SK-N-SH (cell line): ENCODE measurements around the gene ATP11A. TPM values are rescaled to one million over a fixed set of nuclear protein-coding genes. Genes with fewer than 3 reads are reported as not detected.

ENCODE experiments used
- CTCF ChIA-PET: fragments of 300-600, 350-600 bp; formaldehyde crosslinking; extraction: SDS; loops from one replicate; lab custom pipeline; 2021; lab: Yijun Ruan, JAX
- POLR2A ChIA-PET: fragments of 350-600 bp; sonication (Branson Sonifier 250); formaldehyde crosslinking; extraction: SDS; loops from one replicate; lab custom pipeline; 2020; ENCODE audit warnings: antibody characterized with exemption, inconsistent platforms; lab: Yijun Ruan, JAX
- DNase-seq: peaks from one replicate; pipeline ENCODE4 v3.0.0; 2012
- H2AFZ ChIP-seq: fragments of 200-600 bp; sonication (generic); 2 replicates; pipeline ENCODE4 v1.8.1; 2016; ENCODE audit warnings: antibody characterized with exemption, mild to moderate bottlenecking, low read depth
- H3F3A ChIP-seq: fragments of 200-600 bp; sonication (generic); replicated peaks from 2 replicates; pipeline ENCODE3; 2016; ENCODE audit warnings: antibody characterized with exemption, mild to moderate bottlenecking; ENCODE audit not compliant: insufficient read depth
- H3K27ac ChIP-seq, 2 experiments: fragments of 200-500 bp in 1 of 2; fragments of 200-600 bp in 1 of 2; sonication (Bioruptor generic) in 1 of 2; sonication (generic), shearing (Covaris generic) in 1 of 2; 2 replicates each; pipeline versions ENCODE4 v1.5.1 to v1.6.1; 2014 to 2016; ENCODE audit warnings: low read depth in 2 of 2, inconsistent platforms in 1 of 2, low read length in 1 of 2, mild to moderate bottlenecking in 1 of 2, mixed read lengths in 1 of 2
- H3K27me3 ChIP-seq: fragments of 200-600 bp; sonication (generic), shearing (Covaris generic); 2 replicates; pipeline ENCODE4 v1.6.1; 2016; ENCODE audit warnings: mixed run types; ENCODE audit not compliant: insufficient read depth
- H3K36me3 ChIP-seq, 2 experiments: fragments of 200-500 bp in 1 of 2; fragments of 200-600 bp in 1 of 2; sonication (Bioruptor generic) in 1 of 2; sonication (generic) in 1 of 2; replicated peaks in 1 of 2; 2 replicates each; pipeline versions ENCODE3 to v1.5.1; 2014 to 2016; ENCODE audit warnings: low read length in 1 of 2, mild to moderate bottlenecking in 1 of 2; ENCODE audit not compliant: insufficient read depth in 2 of 2, control insufficient read depth in 1 of 2
- H3K4me1 ChIP-seq, 2 experiments: fragments of 200-500 bp in 1 of 2; fragments of 200-600 bp in 1 of 2; sonication (Bioruptor generic) in 1 of 2; sonication (generic), shearing (Covaris generic) in 1 of 2; 2 replicates each; pipeline versions ENCODE4 v1.5.1 to v1.6.1; 2014 to 2016; ENCODE audit warnings: low read depth in 1 of 2, low read length in 1 of 2, mixed run types in 1 of 2; ENCODE audit not compliant: insufficient read depth in 2 of 2, control insufficient read depth in 1 of 2
- H3K4me2 ChIP-seq: fragments of 200-600 bp; sonication (generic), shearing (Covaris generic); 2 replicates; pipeline ENCODE4 v1.6.1; 2017; ENCODE audit warnings: mixed run types
- H3K4me3 ChIP-seq, 2 experiments: fragments of 200-500 bp in 1 of 2; fragments of 200-600 bp in 1 of 2; sonication (Bioruptor generic) in 1 of 2; sonication (generic), shearing (Covaris generic) in 1 of 2; 2 replicates each; pipeline versions ENCODE4 v1.5.1 to v1.8.1; 2014 to 2016; ENCODE audit warnings: low read depth in 2 of 2, inconsistent platforms in 1 of 2, low read length in 1 of 2, mild to moderate bottlenecking in 1 of 2, mixed read lengths in 1 of 2, moderate library complexity in 1 of 2
- H3K79me2 ChIP-seq: fragments of 200-600 bp; sonication (generic); 2 replicates; pipeline ENCODE4 v1.8.1; 2017; ENCODE audit warnings: mild to moderate bottlenecking; ENCODE audit not compliant: insufficient read depth
- H3K9ac ChIP-seq: fragments of 200-600 bp; sonication (generic); 2 replicates; pipeline ENCODE4 v1.6.1; 2017; ENCODE audit warnings: mixed run types
- H3K9me2 ChIP-seq: fragments of 200-600 bp; sonication (generic); 2 replicates; pipeline ENCODE4 v1.6.1; 2017; ENCODE audit warnings: mixed run types
- H3K9me3 ChIP-seq: fragments of 200-600 bp; sonication (generic); 2 replicates; pipeline ENCODE4 v1.6.1; 2017; ENCODE audit warnings: mixed run types, mild to moderate bottlenecking, moderate library complexity
- H4K20me1 ChIP-seq: fragments of 200-600 bp; sonication (generic); 2 replicates; pipeline ENCODE4 v1.6.1; 2017; ENCODE audit warnings: mild to moderate bottlenecking, mixed run types; ENCODE audit not compliant: insufficient read depth
- CTCF ChIP-seq: fragments of 200-600 bp; sonication (generic); IDR thresholded peaks from 2 replicates; pipeline ENCODE4 v1.6.1; 2017; ENCODE audit warnings: antibody characterized with exemption, mild to moderate bottlenecking, moderate library complexity
- EP300 ChIP-seq, 2 experiments: IDR thresholded peaks; 2 replicates each; pipeline versions ENCODE4 v1.4.0 to v1.6.1; 2012; ENCODE audit warnings: borderline replicate concordance in 1 of 2, low read depth in 1 of 2, low read length in 1 of 2
- FOXJ3 ChIP-seq: sonication (generic); formaldehyde crosslinking; IDR thresholded peaks from 2 replicates; pipeline ENCODE4 v1.5.1; 2020; ENCODE audit warnings: mild to moderate bottlenecking, missing genetic modification reagents
- FOXM1 ChIP-seq: IDR thresholded peaks from 2 replicates; pipeline ENCODE4 v1.4.0; 2012; ENCODE audit warnings: low read depth, mild to moderate bottlenecking
- GABPA ChIP-seq: IDR thresholded peaks from 2 replicates; pipeline ENCODE4 v1.4.0; 2012; ENCODE audit warnings: low read depth, mild to moderate bottlenecking
- GATA2 ChIP-seq: sonication (generic); formaldehyde crosslinking; IDR thresholded peaks from 2 replicates; pipeline ENCODE4 v1.5.0; 2020; ENCODE audit warnings: mild to moderate bottlenecking, missing genetic modification reagents
- MEF2A ChIP-seq: IDR thresholded peaks from 2 replicates; pipeline ENCODE4 v1.4.0; 2012; ENCODE audit warnings: low read depth, borderline replicate concordance
- MXI1 ChIP-seq: IDR thresholded peaks from 2 replicates; pipeline ENCODE4 v1.6.1; 2012; ENCODE audit warnings: mild to moderate bottlenecking, low read depth, low read length, improper control_type of control experiment
- RCOR1 ChIP-seq: fragments of 150-350 bp; IDR thresholded peaks from 2 replicates; pipeline ENCODE4 v1.6.1; 2017; ENCODE audit warnings: antibody characterized with exemption, low read length
- RFX5 ChIP-seq: IDR thresholded peaks from 2 replicates; pipeline ENCODE4 v1.6.1; 2012; ENCODE audit warnings: mild to moderate bottlenecking, improper control_type of control experiment, low read length
- RXRA ChIP-seq: IDR thresholded peaks from 2 replicates; pipeline ENCODE4 v1.4.0; 2012; ENCODE audit warnings: low read depth, mild to moderate bottlenecking, borderline replicate concordance
- SIN3A ChIP-seq: IDR thresholded peaks from 2 replicates; pipeline ENCODE4 v1.6.1; 2012; ENCODE audit warnings: low read depth, mild to moderate bottlenecking, low read length, moderate library complexity, borderline replicate concordance
- TEAD4 ChIP-seq: IDR thresholded peaks from 2 replicates; pipeline ENCODE4 v1.4.0; 2012; ENCODE audit warnings: mild to moderate bottlenecking, borderline replicate concordance; ENCODE audit not compliant: insufficient read depth
- USF2 ChIP-seq: fragments of 150-350 bp; IDR thresholded peaks from 2 replicates; pipeline ENCODE4 v1.6.1; 2017; ENCODE audit warnings: antibody characterized with exemption, low read length, low read depth, borderline replicate concordance
- YY1 ChIP-seq: IDR thresholded peaks from 2 replicates; pipeline ENCODE4 v1.4.0; 2012; ENCODE audit warnings: low read depth, mild to moderate bottlenecking
- ZBTB33 ChIP-seq: IDR thresholded peaks from 2 replicates; pipeline ENCODE4 v1.4.0; 2012; ENCODE audit warnings: low read depth, borderline replicate concordance
- WGBS: methylation state at CpG from one replicate; pipeline ENCODE4 v1.1.6; 2017; ENCODE audit warnings: low lambda C conversion rate; 5-methylcytosine and 5-hydroxymethylcytosine counted together
- polyA plus RNA-seq, 3 experiments: library from polyadenylated mRNA; depleted of rRNA; stranded (reverse); fragments of >200 nt; gene quantifications; 2 replicates each; pipeline ENCODE4 v1.2.3, GENCODE V29; 2012

Gene ATP11A
- polyA plus RNA-seq, 1 of the 3 experiments (the other 2 are of a cell fraction) = 4.1 TPM

- no peaks in the 10 kb centered on the region for H3K79me2 ChIP-seq
- no peaks in the 10 kb centered on the region for H4K20me1 ChIP-seq
- H3K4me3 ChIP-seq = no peak overlapping the region
- 88% methylated on average over 7 of the region's 7 CpGs for WGBS
- H3F3A ChIP-seq = no peaks in the 10 kb centered on the region
- no peak overlapping the region for H3K4me2 ChIP-seq
- H3K27me3 ChIP-seq = no peaks in the 10 kb centered on the region
- CTCF ChIA-PET = interaction anchor here (1.1 kb wide), 1 partner anchor 82 kb away, joined by 3 read pairs; no protein-coding TSS in a partner anchor
- H3K9ac ChIP-seq = no peak overlapping the region
- H3K36me3 ChIP-seq = peaks cover 0 to 42% of the 10 kb centered on the region in 2 experiments
- no peak overlapping the region for H2AFZ ChIP-seq
- POLR2A ChIA-PET = no interaction called here
- H3K4me1 ChIP-seq = peaks cover 0 to 7% of the 10 kb centered on the region in 2 experiments; a peak in 1 of 4 replicates
- H3K9me3 ChIP-seq = no peaks in the 10 kb centered on the region
- no peaks in the 10 kb centered on the region for H3K9me2 ChIP-seq
- no peak for TF ChIP-seq MXI1
- no peak for TF ChIP-seq FOXM1
- TF ChIP-seq EP300 (IDR thresholded peaks at IDR 0.05; ENCODE audit: borderline replicate concordance in 1 of 2, low read depth in 1 of 2, low read length in 1 of 2) = no peak
- TF ChIP-seq ZBTB33 = no peak
- no peak for TF ChIP-seq TEAD4
- no peak for TF ChIP-seq SIN3A
- no peak for TF ChIP-seq RCOR1
- no peak for TF ChIP-seq MEF2A
- TF ChIP-seq GATA2 (CRISPR knock-in tag) = no peak
- no peak overlapping the region for H3K27ac ChIP-seq
- DNase-seq = no peak
Observed at GRCh38 chr13:112838842-112839117, 148.9 kb downstream of the ATP11A start.

GRCh38 chr13:112839356-112840105 lies 149.7 kb downstream of the ATP11A start:
- Histone ChIP-seq H3K4me1 (peaks cover 0 to 7% of the 10 kb centered on the region in 2 experiments; a peak in 1 of 4 replicates), H4K20me1 (no peaks in the 10 kb centered on the region), H3K4me3 (no peak overlapping the region), H3K9ac (no peak overlapping the region), H3F3A (no peaks in the 10 kb centered on the region), H3K9me2 (no peaks in the 10 kb centered on the region), H3K4me2 (no peak overlapping the region), H3K27ac (no peak overlapping the region), H3K9me3 (no peaks in the 10 kb centered on the region), H3K36me3 (peaks cover 0 to 42% of the 10 kb centered on the region in 2 experiments), H3K79me2 (no peaks in the 10 kb centered on the region), H3K27me3 (no peaks in the 10 kb centered on the region), H2AFZ (no peak overlapping the region)
- no peak for DNase-seq
- CTCF ChIA-PET = interaction anchor here (1.1 kb wide), 1 partner anchor 82 kb away, joined by 3 read pairs; no protein-coding TSS in a partner anchor
- WGBS = 96% methylated on average over 12 of the region's 12 CpGs
- POLR2A ChIA-PET = no interaction called here
- TF ChIP-seq FOXM1 (no peak), TEAD4 (no peak), GABPA (no peak), RXRA (no peak), YY1 (no peak), ZBTB33 (no peak), RFX5 (no peak), FOXJ3 (no peak), USF2 (no peak), CTCF (no peak), MEF2A (no peak)
